Smooth muscle cell (in vitro differentiated cells): Measurements from ENCODE around the gene DUXB. TPM values are rescaled to one million over a fixed set of nuclear protein-coding genes. Genes with fewer than 3 reads are reported as not detected.

Experiments
- DNase-seq: peaks from one replicate; lab custom pipeline; 2025; ENCODE audit not compliant: unreplicated experiment; lab: John Stamatoyannopoulos, UW
- H2AFZ ChIP-seq: fragments of 200-600 bp; sonication (generic); 2 replicates; pipeline ENCODE4 v1.6.0; 2016; ENCODE audit warnings: antibody characterized with exemption, low read depth, mild to moderate bottlenecking
- H3F3A ChIP-seq: fragments of 200-600 bp; sonication (generic); 2 replicates; pipeline ENCODE4 v1.6.0; 2017; ENCODE audit warnings: antibody characterized with exemption, low read depth
- H3K27ac ChIP-seq: fragments of 200-600 bp; sonication (generic); 2 replicates; pipeline ENCODE4 v1.5.1; 2016; ENCODE audit warnings: low read depth, mild to moderate bottlenecking
- H3K27me3 ChIP-seq: fragments of 200-600 bp; sonication (generic); 2 replicates; pipeline ENCODE4 v1.6.1; 2016; ENCODE audit warnings: low read depth, mild to moderate bottlenecking
- H3K36me3 ChIP-seq: fragments of 200-600 bp; sonication (generic); 2 replicates; pipeline ENCODE4 v1.5.1; 2016; ENCODE audit warnings: low read depth
- H3K4me1 ChIP-seq: fragments of 200-600 bp; sonication (generic); 2 replicates; pipeline ENCODE4 v1.5.1; 2016; ENCODE audit warnings: low read depth
- H3K4me2 ChIP-seq: fragments of 200-600 bp; sonication (generic); 2 replicates; pipeline ENCODE4 v1.6.0; 2016; ENCODE audit warnings: mild to moderate bottlenecking
- H3K4me3 ChIP-seq: fragments of 200-600 bp; sonication (generic); 2 replicates; pipeline ENCODE4 v1.5.1; 2016; ENCODE audit warnings: mild to moderate bottlenecking
- H3K79me2 ChIP-seq: fragments of 200-600 bp; sonication (generic); 2 replicates; pipeline ENCODE4 v1.6.0; 2016; ENCODE audit warnings: low read depth, mild to moderate bottlenecking
- H3K9ac ChIP-seq: fragments of 200-600 bp; sonication (generic); 2 replicates; pipeline ENCODE4 v1.6.0; 2016; ENCODE audit warnings: low read depth
- H3K9me3 ChIP-seq: fragments of 200-600 bp; sonication (generic); replicated peaks from 2 replicates; pipeline ENCODE4 v1.5.1; 2016; ENCODE audit warnings: low read depth
- H4K20me1 ChIP-seq: fragments of 200-600 bp; sonication (generic); 2 replicates; pipeline ENCODE4 v1.6.0; 2016; ENCODE audit warnings: low read depth
- CTCF ChIP-seq: fragments of 200-600 bp; sonication (generic); IDR thresholded peaks from 2 replicates; pipeline ENCODE4 v1.5.1; 2017; ENCODE audit warnings: borderline replicate concordance, mild to moderate bottlenecking, antibody characterized with exemption; ENCODE audit not compliant: insufficient read depth, poor library complexity, severe bottlenecking
- WGBS: methylation state at CpG from one replicate; pipeline ENCODE4 v1.1.7; 2016; ENCODE audit warnings: low lambda C conversion rate; 5-methylcytosine and 5-hydroxymethylcytosine counted together
- polyA plus RNA-seq: library from polyadenylated mRNA; unstranded; fragments of >200 nt; fragmentation: Nextera tagmentation; extraction: Ambion mirVana; gene quantifications from 2 replicates; pipeline ENCODE4 v1.2.1, GENCODE V29; 2016
- total RNA-seq: library from RNA; depleted of rRNA; stranded (reverse); fragments of >200 nt; gene quantifications from 2 replicates; pipeline ENCODE4 v1.2.3, GENCODE V29; 2014

DUXB gene
- total and polyA plus RNA-seq, 2 experiments from 2014 or later, result not detected

GRCh38 chr16:75745242-75745641 is 44.0 kb upstream of the DUXB start:
- H3K4me2 ChIP-seq, result no peak overlapping the region
- H3K4me1 ChIP-seq, result no peaks in the 10 kb centered on the region
- WGBS, result 73% methylated on average over 1 of the region's 1 CpG
- no peak overlapping the region for H2AFZ ChIP-seq
- no peaks in the 10 kb centered on the region for H3K36me3 ChIP-seq
- no peaks in the 10 kb centered on the region for H3F3A ChIP-seq
- TF ChIP-seq CTCF, result no peak
- no peaks in the 10 kb centered on the region for H4K20me1 ChIP-seq
- no peaks in the 10 kb centered on the region for H3K27me3 ChIP-seq
- no peak for DNase-seq
- H3K9ac ChIP-seq, result no peak overlapping the region
- H3K9me3 ChIP-seq, result peaks cover 13% of the 10 kb centered on the region
- H3K79me2 ChIP-seq, result no peaks in the 10 kb centered on the region
- no peak overlapping the region for H3K4me3 ChIP-seq
- H3K27ac ChIP-seq, result no peak overlapping the region

GRCh38 chr16:75742424-75743047 is 41.3 kb upstream of the DUXB start:
- H3K27ac ChIP-seq, result no peak overlapping the region
- H3K27me3 ChIP-seq, result no peaks in the 10 kb centered on the region
- no peak overlapping the region for H3K4me3 ChIP-seq
- no peaks in the 10 kb centered on the region for H3K36me3 ChIP-seq
- WGBS, result 5% methylated on average over 1 of the region's 1 CpG
- no peaks in the 10 kb centered on the region for H3F3A ChIP-seq
- no peak for TF ChIP-seq CTCF
- H4K20me1 ChIP-seq, result no peaks in the 10 kb centered on the region
- H3K9ac ChIP-seq, result no peak overlapping the region
- no peak overlapping the region for H2AFZ ChIP-seq
- peaks cover 13% of the 10 kb centered on the region for H3K9me3 ChIP-seq
- H3K4me1 ChIP-seq, result no peaks in the 10 kb centered on the region
- H3K79me2 ChIP-seq, result no peaks in the 10 kb centered on the region
- H3K4me2 ChIP-seq, result no peak overlapping the region
- DNase-seq, result no peak

GRCh38 chr16:75733305-75734211 is 32.3 kb upstream of the DUXB start:
- H3K27me3 ChIP-seq, result no peaks in the 10 kb centered on the region
- peak overlapping the region; percentile 70 for H3K4me2 ChIP-seq
- TF ChIP-seq CTCF, result no peak
- no peak for DNase-seq
- WGBS, result 39% methylated on average over 6 of the region's 6 CpGs
- peaks cover 20% of the 10 kb centered on the region for H3F3A ChIP-seq
- peak overlapping the region; percentile 32 for H3K27ac ChIP-seq
- H3K4me3 ChIP-seq, result no peak overlapping the region
- peaks cover 6% of the 10 kb centered on the region for H4K20me1 ChIP-seq
- no peak overlapping the region for H3K9ac ChIP-seq
- no peaks in the 10 kb centered on the region for H3K36me3 ChIP-seq
- no peaks in the 10 kb centered on the region for H3K79me2 ChIP-seq
- no peak overlapping the region for H2AFZ ChIP-seq
- H3K9me3 ChIP-seq, result no peaks in the 10 kb centered on the region
- peaks cover 19% of the 10 kb centered on the region for H3K4me1 ChIP-seq
